Activated naive CD4-positive, alpha-beta T cell treated with anti-CD3 and anti-CD28 coated beads, Interleukin-2, amount 10 ng/mL, durations not matched to agents 7 days and 5 days (primary cell): ENCODE measurements around the gene SMIM27.
"Not testable (repeated sequence)": the region's sequence is repeated elsewhere in the genome, so short reads cannot be mapped to it uniquely, and the experiment has no call there.

ENCODE experiments used
- CTCF ChIA-PET: fragments of 350-600 bp; sonication (Branson Sonifier 250); formaldehyde crosslinking; loops from one replicate; lab custom pipeline; 2021; ENCODE audit warnings: antibody characterized with exemption; lab: Charles Lee
- DNase-seq: peaks from one replicate; pipeline ENCODE4 v3.0.0-alpha.2; 2020
- H3K27ac Mint-ChIP-seq: one replicate; pipeline ENCODE4 v1.8.0; 2021; ENCODE audit warnings: mild to moderate bottlenecking, moderate library complexity, mixed read lengths
- H3K27me3 Mint-ChIP-seq: one replicate; pipeline ENCODE4 v1.8.0; 2021; ENCODE audit warnings: mild to moderate bottlenecking, mixed read lengths
- H3K36me3 Mint-ChIP-seq: one replicate; pipeline ENCODE4 v1.8.0; 2021; ENCODE audit warnings: mixed read lengths
- H3K4me1 Mint-ChIP-seq: one replicate; pipeline ENCODE4 v1.8.0; 2021; ENCODE audit warnings: mixed read lengths
- H3K4me3 Mint-ChIP-seq: one replicate; pipeline ENCODE4 v1.8.0; 2021; ENCODE audit warnings: mild to moderate bottlenecking, moderate library complexity, mixed read lengths
- H3K9me3 Mint-ChIP-seq: one replicate; pipeline ENCODE4 v1.8.0; 2021; ENCODE audit warnings: mixed read lengths

SMIM27 gene

GRCh38 chr9:32590476-32590875 lies 38.3 kb downstream of the SMIM27 start:
- Mint-ChIP-seq H3K27ac (no peak overlapping the region), H3K36me3 (no peaks in the 10 kb centered on the region), H3K27me3 (peaks cover 12% of the 10 kb centered on the region), H3K4me3 (no peak overlapping the region), H3K9me3 (no peaks in the 10 kb centered on the region), H3K4me1 (no peaks in the 10 kb centered on the region)
- DNase-seq, result no peak
- CTCF ChIA-PET, result interaction anchor here (0.6 to 6.6 kb wide), 3 partner anchors 10 to 289 kb away, joined by 3 to 46 read pairs (median 43); no protein-coding TSS in a partner anchor

GRCh38 chr9:32590898-32591297 lies 38.8 kb downstream of the SMIM27 start:
- Mint-ChIP-seq H3K27ac (no peak overlapping the region), H3K9me3 (no peaks in the 10 kb centered on the region), H3K4me3 (no peak overlapping the region), H3K4me1 (no peaks in the 10 kb centered on the region), H3K27me3 (peaks cover 10% of the 10 kb centered on the region), H3K36me3 (no peaks in the 10 kb centered on the region)
- CTCF ChIA-PET, result interaction anchor here (0.6 to 6.6 kb wide), 3 partner anchors 11 to 289 kb away, joined by 3 to 46 read pairs (median 43); no protein-coding TSS in a partner anchor
- DNase-seq, result no peak

GRCh38 chr9:32596096-32596865 lies 44.2 kb downstream of the SMIM27 start:
- peaks cover 6% of the 10 kb centered on the region for H3K27me3 Mint-ChIP-seq
- H3K27ac Mint-ChIP-seq, result no peak overlapping the region
- no peaks in the 10 kb centered on the region for H3K36me3 Mint-ChIP-seq
- no peak overlapping the region for H3K4me3 Mint-ChIP-seq
- no peak for DNase-seq
- H3K4me1 Mint-ChIP-seq, result no peaks in the 10 kb centered on the region
- CTCF ChIA-PET, result interaction anchor here (0.7 to 1.0 kb wide), 2 partner anchors 14 to 17 kb away, joined by 3 to 4 read pairs; no protein-coding TSS in a partner anchor
- no peaks in the 10 kb centered on the region for H3K9me3 Mint-ChIP-seq

GRCh38 chr9:32596936-32597335 lies 44.8 kb downstream of the SMIM27 start:
- H3K9me3 Mint-ChIP-seq, result no peaks in the 10 kb centered on the region
- CTCF ChIA-PET, result interaction anchor here (0.7 kb wide), 1 partner anchor 15 kb away, joined by 3 read pairs; no protein-coding TSS in a partner anchor
- H3K27ac Mint-ChIP-seq, result no peak overlapping the region
- no peaks in the 10 kb centered on the region for H3K36me3 Mint-ChIP-seq
- DNase-seq, result no peak
- H3K27me3 Mint-ChIP-seq, result peaks cover 9% of the 10 kb centered on the region
- no peaks in the 10 kb centered on the region for H3K4me1 Mint-ChIP-seq
- H3K4me3 Mint-ChIP-seq, result no peak overlapping the region

GRCh38 chr9:32599021-32599420 lies 46.9 kb downstream of the SMIM27 start:
- CTCF ChIA-PET, result interaction anchor here (0.6 to 0.7 kb wide), 2 partner anchors 217 to 220 kb away, joined by 3 read pairs; no protein-coding TSS in a partner anchor

More at GRCh38 chr9:32599021-32599420, 46.9 kb downstream of the SMIM27 start:
- DNase-seq, H3K27ac Mint-ChIP-seq, H3K36me3 Mint-ChIP-seq, H3K9me3 Mint-ChIP-seq, H3K27me3 Mint-ChIP-seq, H3K4me3 Mint-ChIP-seq, H3K4me1 Mint-ChIP-seq: not testable (repeated sequence)
